NCI-H82 treated with DMSO at 0.1 percent for 48 hours (cell line): ENCODE measurements around the gene AIF1L.

Experiments
- DNase-seq: peaks from one replicate; lab custom pipeline; 2025; ENCODE audit not compliant: unreplicated experiment; lab: John Stamatoyannopoulos, UW

AIF1L gene

DNA sequence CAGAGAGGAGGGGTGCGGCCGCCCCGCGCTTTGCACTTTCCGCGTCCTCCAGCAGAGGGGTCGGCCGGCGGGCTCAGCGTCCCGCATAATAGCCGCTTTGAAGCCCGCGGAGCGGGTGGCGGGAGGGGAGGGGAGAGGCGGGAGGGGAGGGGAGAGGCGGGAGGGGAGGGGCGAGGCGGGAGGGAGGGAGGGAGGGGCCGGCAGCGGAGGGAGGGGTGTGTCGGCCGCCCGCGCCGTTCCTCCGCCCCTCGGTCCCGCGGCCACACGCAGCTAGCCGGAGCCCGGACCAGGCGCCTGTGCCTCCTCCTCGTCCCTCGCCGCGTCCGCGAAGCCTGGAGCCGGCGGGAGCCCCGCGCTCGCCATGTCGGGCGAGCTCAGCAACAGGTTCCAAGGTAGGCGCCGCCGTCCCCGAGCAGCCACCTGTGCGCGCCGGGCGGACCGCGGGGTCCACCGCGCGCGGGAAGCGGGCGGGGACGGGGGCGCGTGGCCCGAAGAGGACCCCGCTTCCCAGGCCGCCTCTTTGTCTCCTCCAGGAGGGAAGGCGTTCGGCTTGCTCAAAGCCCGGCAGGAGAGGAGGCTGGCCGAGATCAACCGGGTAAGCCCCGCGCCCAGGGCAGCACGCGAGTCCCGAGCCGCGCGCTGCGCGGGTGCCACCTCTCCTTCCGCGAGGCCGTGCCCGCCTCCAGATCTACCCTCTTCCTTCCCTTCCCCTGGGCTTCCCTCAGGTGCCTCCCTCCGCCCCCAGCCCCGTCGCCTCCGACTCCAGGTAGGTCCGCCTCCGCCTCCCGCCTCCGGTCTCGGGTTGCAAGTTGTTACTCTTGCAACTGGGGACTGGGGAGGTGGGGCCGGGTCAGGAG lies at the start of gene AIF1L:
Gene AIF1L (plus strand): TSS at position 263 of the 857 bp plus-strand sequence. CDS start 99 bp downstream, at position 362.
- no peak for DNase-seq

DNA sequence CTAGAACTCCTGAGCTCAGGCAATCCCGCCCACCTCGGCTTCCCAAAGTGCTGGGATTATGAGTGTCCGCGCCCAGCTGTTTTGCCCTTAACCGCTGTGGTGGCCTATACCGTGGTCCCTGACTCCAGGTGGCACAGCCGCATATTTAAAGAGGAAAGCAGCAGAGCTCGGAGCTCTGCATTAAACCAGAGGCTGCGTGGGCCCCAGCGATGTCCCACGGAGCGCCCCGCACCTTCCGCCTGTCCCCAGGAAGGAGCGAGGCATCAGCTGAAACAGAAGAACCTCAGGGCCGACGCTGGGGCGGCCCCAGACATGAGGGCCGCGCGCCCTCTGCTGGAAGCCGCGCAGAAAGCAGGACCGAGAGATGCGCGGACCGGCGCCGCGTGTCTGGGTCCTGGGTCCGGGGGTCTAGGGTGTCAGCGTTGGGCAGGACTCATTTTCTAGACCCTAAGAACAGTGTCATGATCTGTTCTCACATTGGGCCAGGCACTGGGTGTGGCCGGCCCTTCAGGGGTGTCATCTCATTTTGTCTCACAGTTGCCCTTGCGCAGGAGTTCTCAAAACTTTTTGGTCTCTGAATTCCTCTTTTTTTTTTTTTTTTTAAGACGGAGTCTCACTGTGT lies 49.6 kb upstream of the AIF1L start:
- DNase-seq, result peak; percentile 23

DNA sequence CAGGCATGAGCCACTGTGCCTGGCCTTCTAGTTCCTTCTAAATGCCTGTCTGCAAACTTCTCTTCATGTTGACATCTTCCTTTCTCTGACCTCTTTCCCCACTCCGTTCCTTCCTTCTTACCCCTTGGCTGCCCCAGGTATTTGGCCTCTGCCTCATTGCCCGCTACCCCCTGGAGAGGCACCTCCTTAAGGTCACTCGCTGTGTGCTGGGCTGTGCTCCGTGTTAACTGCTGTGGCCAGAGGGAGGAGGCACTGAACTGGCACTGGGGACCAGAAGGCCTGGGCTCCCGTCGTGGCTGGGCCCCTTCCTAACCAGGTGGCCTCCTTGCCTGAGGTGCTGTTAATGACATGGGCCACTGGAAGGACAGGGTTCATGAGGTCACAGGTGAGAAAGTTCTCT lies 48.0 kb upstream of the AIF1L start:
- no peak for DNase-seq

DNA sequence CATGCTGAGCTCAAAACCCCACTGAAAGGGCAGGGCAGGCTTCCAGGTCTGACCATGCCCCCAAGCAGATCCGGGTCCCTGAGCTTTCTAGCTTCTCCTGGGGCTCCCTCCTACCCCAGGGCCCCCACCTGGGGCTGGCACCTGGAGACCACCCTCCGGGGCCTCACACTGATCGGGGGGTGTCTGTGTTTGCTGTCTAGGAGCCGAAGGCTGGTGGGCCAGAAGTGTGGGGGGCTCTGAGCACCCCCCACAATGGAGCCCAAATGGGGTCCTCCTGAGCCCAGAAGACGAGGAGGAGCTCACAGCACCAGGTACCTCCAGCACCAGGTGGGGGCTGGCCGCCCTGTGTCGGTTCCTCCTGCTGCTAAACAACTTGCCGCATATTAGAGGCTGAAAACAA lies 47.5 kb upstream of the AIF1L start:
- DNase-seq, result no peak

DNA sequence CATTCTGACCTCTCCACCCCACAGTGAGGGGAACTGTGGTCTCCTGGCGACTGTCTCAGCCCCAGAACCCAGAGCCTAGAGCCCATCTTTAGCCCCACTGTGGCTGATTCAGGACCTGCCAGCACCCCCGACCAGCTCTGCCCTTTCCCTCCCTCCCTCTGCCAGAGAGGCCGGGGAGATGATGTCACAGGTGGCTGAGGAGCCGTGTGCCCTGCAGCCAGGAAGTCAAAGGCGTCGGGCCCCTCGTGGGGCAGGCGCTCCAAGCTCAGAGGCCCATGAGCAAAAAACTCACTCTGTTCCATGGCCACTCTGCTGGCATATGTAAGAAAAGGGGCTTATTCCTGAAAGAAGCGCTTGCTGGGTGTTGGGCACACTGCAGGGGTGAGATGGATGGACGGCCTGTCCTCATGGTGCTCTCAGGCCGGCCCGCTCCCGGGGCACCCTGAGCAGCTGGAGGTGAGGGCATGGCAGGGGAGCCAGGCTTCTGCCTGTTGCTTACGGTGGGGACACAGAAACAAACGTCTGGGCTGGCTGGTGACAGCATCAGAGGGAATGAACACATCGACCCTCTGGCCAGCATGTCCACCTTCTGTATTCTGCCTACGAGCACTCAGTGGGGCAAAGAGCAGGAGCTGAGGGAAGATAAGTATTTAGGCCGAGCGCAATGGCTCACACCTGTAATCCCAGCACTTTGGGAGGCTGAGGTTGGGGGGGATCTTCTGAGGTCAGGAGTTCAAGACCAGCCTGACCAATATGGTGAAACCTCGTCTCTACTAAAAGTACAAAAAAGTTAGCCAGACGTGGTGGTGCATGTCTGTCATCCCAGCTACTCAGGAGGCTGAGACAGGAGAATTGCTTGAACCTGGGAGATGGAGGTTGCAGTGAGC lies 46.3 kb upstream of the AIF1L start:
- DNase-seq, result no peak

DNA sequence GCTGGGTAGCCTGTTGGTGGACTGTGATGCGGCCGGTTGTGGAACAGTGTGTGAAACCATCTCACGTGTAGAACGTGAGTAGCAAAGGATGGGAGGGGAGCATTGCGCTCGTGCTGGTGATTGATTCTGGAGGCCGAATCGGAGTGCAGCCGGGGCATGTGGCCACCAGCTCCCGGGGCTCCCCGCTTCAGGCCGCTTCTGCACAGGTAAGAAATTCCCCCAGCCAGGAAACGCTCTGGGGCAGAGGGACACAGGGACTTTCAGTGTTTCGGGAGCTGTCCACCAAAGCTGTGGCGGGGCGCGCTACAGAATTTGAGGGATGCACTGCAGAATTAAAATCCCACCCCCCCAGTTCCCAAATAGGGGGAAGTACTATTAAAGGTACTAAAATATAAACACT lies 45.5 kb upstream of the AIF1L start:
- DNase-seq, result no peak

DNA sequence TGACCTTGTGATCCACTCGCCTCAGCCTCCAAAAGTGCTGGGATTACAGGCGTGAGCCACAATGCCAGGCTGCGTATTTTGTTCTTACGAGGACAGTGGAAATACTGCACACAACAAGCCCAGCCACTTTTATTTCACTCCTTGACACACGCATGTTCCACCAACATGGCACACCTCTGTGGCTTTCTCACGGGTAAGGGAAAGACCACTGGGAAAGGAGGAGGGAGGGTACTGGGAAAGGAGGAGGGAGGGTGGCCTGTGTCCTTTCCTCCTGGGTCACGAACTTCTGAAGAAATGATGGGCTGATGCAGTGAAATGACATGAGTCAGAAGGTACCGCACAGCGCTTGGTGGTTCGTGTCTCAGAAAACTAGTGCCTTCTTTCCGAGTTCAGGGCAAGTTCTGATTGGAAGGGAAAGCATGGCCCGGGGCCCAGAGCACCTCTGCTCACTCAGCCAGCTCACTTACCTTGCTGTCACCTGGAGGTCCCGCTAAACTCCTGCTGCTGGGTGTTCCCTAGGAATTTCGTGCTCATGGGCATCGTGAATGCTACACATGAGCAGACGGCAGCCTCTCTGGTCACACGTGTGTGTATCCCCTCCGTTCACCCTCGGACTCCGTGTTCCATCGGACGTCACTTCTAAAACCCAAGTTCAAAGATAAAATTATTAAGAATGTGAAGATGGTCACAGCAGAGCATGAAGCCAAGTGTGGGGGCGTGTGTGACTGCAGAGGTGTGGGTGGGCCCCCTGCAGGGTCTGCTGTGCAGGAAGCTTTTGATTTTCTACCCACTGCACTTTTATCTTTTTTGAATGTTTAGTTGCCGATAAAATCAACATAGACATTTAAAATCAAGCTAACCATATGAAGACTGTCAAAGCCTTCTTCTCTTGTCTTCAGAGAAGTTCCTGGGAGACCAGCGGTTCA lies 44.5 kb upstream of the AIF1L start:
- no peak for DNase-seq

DNA sequence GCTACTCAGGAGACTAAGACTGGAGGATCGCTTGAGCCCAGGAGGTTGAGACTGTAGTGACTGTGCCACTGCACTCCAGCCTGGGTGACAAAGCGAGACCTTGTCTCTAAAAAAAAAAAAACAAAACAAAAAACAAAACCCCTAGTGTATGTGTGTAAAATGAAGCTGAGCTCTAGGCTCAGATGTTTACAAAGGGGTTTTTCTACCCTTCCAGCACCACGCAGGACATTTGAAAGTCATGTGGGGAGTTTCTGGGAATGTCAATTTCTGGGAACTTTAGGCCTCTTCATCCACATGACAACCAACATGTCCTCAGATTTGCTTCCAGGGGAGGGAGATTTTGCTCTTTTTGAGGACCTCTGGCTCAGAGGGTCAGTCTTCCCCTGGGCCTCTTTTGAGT lies 42.4 kb upstream of the AIF1L start:
- no peak for DNase-seq

DNA sequence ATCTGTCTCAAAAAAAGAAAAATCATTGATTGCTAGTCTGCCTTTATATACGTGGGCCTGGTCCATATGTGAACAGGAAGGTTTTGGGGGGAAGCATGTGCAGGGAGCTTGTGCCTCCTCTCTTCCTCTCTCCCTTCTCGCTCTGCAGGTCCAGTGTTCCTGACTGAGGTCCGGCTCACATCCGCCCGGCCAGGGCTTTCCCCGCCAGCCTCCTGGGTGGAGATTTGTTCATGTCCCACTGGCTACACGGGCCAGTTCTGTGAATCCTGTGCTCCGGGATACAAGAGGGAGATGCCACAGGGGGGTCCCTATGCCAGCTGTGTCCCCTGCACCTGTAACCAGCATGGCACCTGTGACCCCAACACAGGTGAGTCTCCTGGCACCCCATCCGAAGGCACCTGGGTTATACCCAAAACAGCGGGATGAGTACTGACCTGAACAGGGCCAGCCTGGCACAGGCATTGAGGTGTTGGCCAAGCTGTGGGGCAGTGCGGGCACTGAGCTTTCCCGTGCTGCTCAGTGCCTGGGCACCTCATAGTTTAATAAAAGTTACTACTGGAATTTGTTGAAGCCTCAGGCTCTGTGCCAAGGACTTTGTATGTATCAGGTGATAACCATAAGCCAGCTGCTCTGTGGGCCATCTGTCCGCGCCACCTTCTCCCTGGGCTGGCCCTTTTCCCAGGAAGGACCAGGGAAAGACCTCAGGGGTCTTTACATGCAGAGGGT lies 39.4 kb upstream of the AIF1L start:
- DNase-seq, result no peak

DNA sequence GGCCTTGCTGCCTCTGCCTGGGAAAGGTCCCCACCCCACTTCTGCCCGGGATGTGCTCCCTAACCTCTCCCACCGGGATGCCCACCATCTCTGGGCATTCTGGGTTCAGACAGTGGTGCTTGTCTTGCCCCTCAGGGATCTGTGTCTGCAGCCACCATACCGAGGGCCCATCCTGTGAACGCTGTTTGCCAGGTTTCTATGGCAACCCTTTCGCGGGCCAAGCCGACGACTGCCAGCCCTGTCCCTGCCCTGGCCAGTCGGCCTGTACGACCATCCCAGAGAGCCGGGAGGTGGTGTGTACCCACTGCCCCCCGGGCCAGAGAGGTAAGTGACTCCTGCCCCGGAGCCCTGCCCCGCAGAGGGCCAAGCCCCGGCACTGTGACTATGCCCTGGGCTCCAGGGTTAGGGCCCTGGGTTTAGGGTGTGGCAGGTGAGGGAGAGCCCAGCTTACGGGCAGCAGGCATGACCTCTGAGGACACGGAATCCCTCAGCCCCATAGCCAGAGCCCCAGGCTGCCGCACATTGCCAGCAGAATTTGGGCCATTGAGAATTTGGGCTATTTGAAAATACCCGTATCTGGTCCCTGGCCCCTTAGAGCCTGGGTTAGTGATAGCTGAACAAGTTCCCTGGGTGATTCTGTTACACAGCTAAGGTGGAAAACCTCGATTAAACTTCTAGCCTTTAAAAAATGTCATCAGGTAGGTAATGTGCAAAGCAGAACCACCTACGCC lies 35.3 kb upstream of the AIF1L start:
- DNase-seq, result no peak

DNA sequence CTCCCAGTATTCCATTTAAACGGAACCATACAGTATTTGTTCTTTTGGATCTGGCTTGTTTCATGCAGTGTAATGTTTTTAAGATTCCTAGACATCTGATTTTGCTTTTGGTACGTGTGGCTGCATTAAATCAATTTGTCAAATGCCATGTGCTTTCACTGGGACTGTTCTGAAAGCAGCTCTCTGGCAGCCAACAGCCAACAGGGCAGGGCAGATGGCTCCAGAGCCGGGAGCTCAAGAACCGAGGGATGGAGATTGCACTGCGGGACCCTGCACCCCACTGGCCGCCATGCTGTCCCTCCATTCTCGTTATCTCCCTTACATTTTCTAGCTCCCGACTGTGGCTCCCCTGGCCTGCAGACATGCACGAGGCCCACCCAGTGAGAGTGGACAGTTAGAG lies 33.4 kb upstream of the AIF1L start:
- DNase-seq, result no peak

DNA sequence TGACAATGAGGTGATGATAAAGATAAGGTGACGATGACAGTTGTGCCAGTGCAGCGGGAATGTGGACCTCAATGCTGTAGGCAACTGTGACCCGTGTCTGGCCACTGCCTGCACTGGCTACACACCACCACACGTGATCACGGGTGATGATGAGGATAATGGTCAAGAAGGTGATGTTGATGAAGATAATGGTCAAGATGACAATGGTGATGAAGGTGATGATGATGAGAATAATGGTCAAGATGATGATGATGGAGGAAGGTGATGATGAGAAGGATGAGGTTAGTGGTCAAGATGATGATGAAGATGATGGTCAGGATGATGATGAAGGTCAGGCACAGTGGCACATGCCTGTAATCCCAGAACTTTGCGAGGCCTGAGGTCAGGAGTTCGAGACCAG lies 30.7 kb upstream of the AIF1L start:
- DNase-seq, result no peak

DNA sequence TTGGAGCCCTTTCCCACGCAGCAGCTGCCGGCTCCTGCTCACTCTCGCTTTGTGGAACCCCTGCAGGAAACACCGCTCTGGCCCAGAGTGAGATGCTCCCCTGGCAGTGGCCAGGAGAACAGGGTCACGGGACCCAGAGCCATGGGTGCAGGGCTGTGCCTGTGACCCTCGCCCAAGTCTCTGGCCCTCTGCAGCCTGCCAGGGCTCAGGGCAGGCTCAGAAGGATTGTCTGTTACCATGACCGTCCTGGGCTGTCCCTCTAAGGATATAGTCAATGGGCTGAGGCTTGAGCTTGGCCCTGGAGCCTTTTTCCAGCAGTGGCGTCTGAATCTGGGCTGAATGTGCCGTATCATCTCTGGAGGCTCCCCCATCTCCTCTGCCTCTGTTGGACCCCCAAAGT lies 28.7 kb upstream of the AIF1L start:
- no peak for DNase-seq

DNA sequence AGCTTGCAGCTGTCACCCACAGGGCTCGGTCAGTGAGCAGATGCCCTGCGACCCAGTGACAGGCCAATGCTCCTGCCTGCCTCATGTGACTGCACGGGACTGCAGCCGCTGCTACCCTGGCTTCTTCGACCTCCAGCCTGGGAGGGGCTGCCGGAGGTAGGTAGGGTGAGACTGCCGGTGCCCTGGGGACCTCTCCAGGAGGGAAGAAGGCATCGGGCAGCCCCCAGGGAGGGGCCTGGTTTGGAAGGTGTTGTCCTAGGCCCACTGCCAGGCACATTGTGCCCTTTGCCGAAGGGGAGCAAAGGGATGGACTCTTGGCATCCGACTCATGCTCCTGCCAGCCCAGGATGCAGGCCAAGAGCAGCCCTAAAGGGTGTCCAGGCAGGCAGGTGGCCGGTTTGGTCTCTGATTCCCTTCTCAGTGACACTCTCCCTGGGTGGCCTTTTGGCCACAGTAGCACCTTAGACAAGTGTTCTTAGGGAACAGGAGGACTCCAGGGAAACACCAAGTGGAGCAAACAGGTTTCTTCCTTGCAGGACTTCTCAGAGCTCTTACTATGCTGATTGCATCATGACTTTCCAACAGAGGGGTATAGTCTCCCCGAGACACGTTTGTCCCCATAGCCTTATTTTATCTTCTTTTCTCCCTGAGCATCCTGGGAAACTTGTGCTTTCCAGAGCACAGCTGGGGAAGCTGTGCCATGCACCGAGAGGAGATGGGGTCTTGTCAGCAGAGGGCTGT lies 28.1 kb upstream of the AIF1L start:
- DNase-seq, result no peak

DNA sequence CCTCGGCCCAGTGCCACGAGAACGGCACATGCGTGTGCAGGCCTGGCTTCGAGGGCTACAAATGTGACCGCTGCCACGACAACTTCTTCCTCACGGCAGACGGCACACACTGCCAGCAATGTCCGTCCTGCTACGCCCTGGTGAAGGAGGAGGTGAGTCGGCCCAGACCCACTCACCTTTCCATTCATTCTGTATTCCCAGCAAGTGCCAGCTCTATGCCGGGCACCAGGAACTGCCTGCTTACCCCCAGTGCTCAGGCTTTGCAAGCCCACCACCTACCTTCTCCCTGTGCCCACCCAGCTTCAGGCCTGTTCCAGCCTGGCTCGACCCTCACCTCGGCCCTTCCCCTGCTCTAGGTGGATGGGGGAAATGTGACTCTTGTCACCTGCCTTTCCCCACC lies 26.6 kb upstream of the AIF1L start:
- no peak for DNase-seq

DNA sequence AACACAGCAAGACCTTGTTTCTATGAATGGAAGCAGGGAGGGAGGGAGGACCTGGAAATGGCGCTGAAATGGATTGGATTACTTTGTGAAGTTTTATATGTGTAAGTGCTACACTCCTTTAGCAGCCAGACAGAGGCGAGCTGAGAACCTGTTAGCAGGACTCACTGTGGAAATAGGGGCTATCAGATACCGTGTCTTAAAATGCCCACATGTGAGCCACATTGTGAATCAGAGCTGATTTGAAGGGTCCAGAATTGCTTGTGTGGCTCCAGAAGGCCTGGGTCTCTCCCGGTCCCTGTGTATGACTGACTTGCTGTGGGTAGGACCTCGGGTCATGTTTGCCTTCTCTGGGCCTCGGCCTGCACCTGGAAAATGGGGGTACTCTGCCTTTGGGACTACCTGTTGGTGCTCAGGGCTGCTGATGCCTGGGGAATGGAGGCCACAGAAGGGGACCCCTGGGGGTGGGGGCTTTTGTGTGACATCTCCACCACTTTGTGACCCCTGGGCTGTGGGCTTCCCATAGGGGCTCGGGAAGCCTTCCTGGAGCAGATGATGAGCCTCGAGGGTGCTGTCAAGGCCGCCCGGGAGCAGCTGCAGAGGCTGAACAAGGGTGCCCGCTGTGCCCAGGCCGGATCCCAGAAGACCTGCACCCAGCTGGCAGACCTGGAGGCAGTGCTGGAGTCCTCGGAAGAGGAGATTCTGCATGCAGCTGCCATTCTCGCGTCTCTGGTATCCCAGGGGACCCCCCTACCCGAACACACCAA lies 24.0 kb upstream of the AIF1L start:
- DNase-seq, result no peak

DNA sequence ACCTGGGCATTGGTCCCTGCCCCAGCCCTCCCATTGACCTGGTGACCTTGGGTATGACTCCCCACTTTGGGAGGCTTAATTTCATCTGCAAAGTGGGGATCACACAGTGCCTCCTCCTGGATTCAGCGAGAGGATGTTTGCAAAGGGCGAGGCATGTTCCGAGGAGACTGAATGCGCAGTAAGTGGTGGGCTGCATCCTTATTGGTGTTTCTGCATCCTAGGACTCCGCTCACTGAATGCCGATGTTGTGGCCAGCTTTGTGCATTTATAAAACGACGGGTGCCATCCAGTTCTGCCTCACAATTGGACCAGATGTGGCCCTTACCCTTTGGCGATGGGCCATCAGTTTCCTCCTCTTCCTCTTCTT lies 23.5 kb upstream of the AIF1L start:
- DNase-seq, result no peak
